GM23248 (cell line): ENCODE data around the gene SIGLEC15. TPM values are rescaled to one million over a fixed set of nuclear protein-coding genes. Genes with fewer than 3 reads are reported as not detected.

Experiments used
- DNase-seq: peaks from one replicate; pipeline ENCODE4 v3.0.0-alpha.2; 2015
- H2AFZ ChIP-seq: fragments of 200-600 bp; sonication (generic); 2 replicates; pipeline ENCODE4 v1.6.1; 2016; ENCODE audit warnings: antibody characterized with exemption
- H3F3A ChIP-seq: fragments of 200-600 bp; sonication (generic); 2 replicates; pipeline ENCODE4 v1.6.1; 2016; ENCODE audit warnings: mild to moderate bottlenecking, antibody characterized with exemption, mixed run types; ENCODE audit not compliant: insufficient read depth
- H3K27ac ChIP-seq: fragments of 200-600 bp; sonication (generic); 2 replicates; pipeline ENCODE4 v1.5.1; 2016; ENCODE audit warnings: mild to moderate bottlenecking
- H3K27me3 ChIP-seq: fragments of 200-600 bp; sonication (generic); replicated peaks from 2 replicates; pipeline ENCODE4 v1.6.1; 2016; ENCODE audit warnings: mild to moderate bottlenecking; ENCODE audit not compliant: insufficient read depth
- H3K36me3 ChIP-seq: fragments of 200-600 bp; sonication (generic); 2 replicates; pipeline ENCODE4 v1.6.1; 2016; ENCODE audit warnings: low read depth, mild to moderate bottlenecking
- H3K4me1 ChIP-seq: fragments of 200-600 bp; sonication (generic); 2 replicates; pipeline ENCODE4 v1.6.1; 2016; ENCODE audit warnings: mild to moderate bottlenecking; ENCODE audit not compliant: insufficient read depth
- H3K4me2 ChIP-seq: fragments of 200-600 bp; sonication (generic); one replicate; pipeline ENCODE4 v1.6.1; 2016; ENCODE audit warnings: mild to moderate bottlenecking; ENCODE audit not compliant: unreplicated experiment
- H3K4me3 ChIP-seq: fragments of 200-600 bp; sonication (generic); 2 replicates; pipeline ENCODE4 v1.5.1; 2016; ENCODE audit warnings: mild to moderate bottlenecking
- H3K79me2 ChIP-seq: fragments of 200-600 bp; sonication (generic); 2 replicates; pipeline ENCODE4 v1.6.1; 2016; ENCODE audit warnings: mild to moderate bottlenecking; ENCODE audit not compliant: insufficient read depth
- H3K9ac ChIP-seq: fragments of 200-600 bp; sonication (generic); 2 replicates; pipeline ENCODE4 v1.6.1; 2016; ENCODE audit warnings: mild to moderate bottlenecking
- H3K9me2 ChIP-seq: fragments of 200-600 bp; sonication (generic); 2 replicates; pipeline ENCODE4 v1.6.1; 2016; ENCODE audit warnings: mixed run types, mild to moderate bottlenecking, moderate library complexity; ENCODE audit not compliant: insufficient read depth
- H3K9me3 ChIP-seq: fragments of 200-600 bp; sonication (generic); one replicate; pipeline ENCODE4 v1.6.1; 2017; ENCODE audit warnings: low read depth
- H4K20me1 ChIP-seq: fragments of 200-600 bp; sonication (generic); 2 replicates; pipeline ENCODE4 v1.6.0; 2016; ENCODE audit not compliant: insufficient read depth
- EZH2 ChIP-seq: fragments of 200-600 bp; sonication (generic); IDR thresholded peaks from 2 replicates; pipeline ENCODE4 v1.6.1; 2018; ENCODE audit warnings: antibody characterized with exemption, mild to moderate bottlenecking; ENCODE audit not compliant: insufficient read depth, poor library complexity, severe bottlenecking
- EZH2phosphoT487 ChIP-seq: fragments of 200-600 bp; sonication (generic); IDR thresholded peaks from 2 replicates; pipeline ENCODE4 v1.6.1; 2018; ENCODE audit warnings: antibody characterized with exemption, moderate library complexity, mild to moderate bottlenecking, low read depth; ENCODE audit not compliant: insufficient read depth
- WGBS, 2 experiments: methylation state at CpG; one replicate each; pipeline ENCODE4 v1.1.6; 2015 to 2017; ENCODE audit warnings: low lambda C conversion rate in 2 of 2, low coverage in 1 of 2; ENCODE audit errors: missing lambda C conversion rate in 2 of 2; 5-methylcytosine and 5-hydroxymethylcytosine counted together
- in situ Hi-C: fragments of 300-500 bp; cut with MboI; formaldehyde crosslinking; loops from 2 replicates; pipeline ENCODE4 v1.15.0; 2020
- polyA plus RNA-seq: library from polyadenylated mRNA; unstranded; fragments of >200 nt; fragmentation: Nextera tagmentation; extraction: Ambion mirVana; gene quantifications from 2 replicates; pipeline ENCODE4 v1.2.1, GENCODE V29; 2016
- small RNA-seq: library from RNA; depleted of rRNA; stranded (forward); fragments of <200 nt; gene quantifications from one replicate; pipeline ENCODE3, GENCODE V24; 2014; ENCODE audit warnings: low read depth, low replicate concordance
- total RNA-seq: library from RNA; depleted of rRNA; stranded (reverse); fragments of >200 nt; shearing (Covaris generic); gene quantifications from 2 replicates; pipeline ENCODE4 v1.2.3, GENCODE V29; 2014; rRNA removed

The SIGLEC15 gene
- total and polyA plus RNA-seq, 2 experiments from 2014 or later, result 0.22 to 0.69 TPM

GRCh38 chr18:45890606-45891005 is 65.1 kb downstream of the SIGLEC15 start:
- no peaks in the 10 kb centered on the region for H3K9me3 ChIP-seq
- no peak overlapping the region for H3K4me2 ChIP-seq
- WGBS, 2 experiments, result 100% methylated on average over 1 of the region's 1 CpG
- no peak overlapping the region for H3K4me3 ChIP-seq
- no peak overlapping the region for H3K9ac ChIP-seq
- TF ChIP-seq EZH2, result no peak
- no peak for TF ChIP-seq EZH2phosphoT487
- peaks cover 7% of the 10 kb centered on the region; the same call in 1 of the 2 replicates for H3F3A ChIP-seq
- DNase-seq, result no peak
- in situ Hi-C loops, result no loop called here
- peaks cover 82% of the 10 kb centered on the region for H3K36me3 ChIP-seq
- H3K27me3 ChIP-seq, result no peaks in the 10 kb centered on the region
- no peak overlapping the region for H3K27ac ChIP-seq
- H4K20me1 ChIP-seq, result no peaks in the 10 kb centered on the region; the same call in 1 of the 2 replicates
- H3K9me2 ChIP-seq, result no peaks in the 10 kb centered on the region
- H3K4me1 ChIP-seq, result no peaks in the 10 kb centered on the region
- peaks cover 70% of the 10 kb centered on the region for H3K79me2 ChIP-seq
- no peak overlapping the region for H2AFZ ChIP-seq

DNA sequence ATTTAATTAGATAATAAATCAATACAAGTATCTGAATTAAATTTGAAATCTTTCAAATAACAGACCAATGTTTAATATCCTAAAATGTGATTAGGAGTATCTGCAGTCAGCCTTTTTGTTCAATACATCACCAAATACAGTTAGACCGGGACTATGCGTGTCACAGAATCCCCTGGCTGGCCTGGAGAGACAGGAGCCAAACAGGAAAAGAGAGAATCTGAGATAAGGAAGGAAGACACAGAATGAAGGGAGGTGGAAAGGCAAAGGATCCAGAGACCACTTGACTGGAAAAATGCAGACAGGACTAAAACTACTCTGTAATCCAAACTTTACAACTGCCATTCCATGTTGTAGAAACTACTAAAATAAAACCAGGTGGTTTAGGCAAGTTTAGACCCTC is 66.3 kb downstream of the SIGLEC15 start:
- 96 to 100% methylated on average over 2 of the region's 2 CpGs for WGBS, 2 experiments

More for the DNA sequence above, 66.3 kb downstream of the SIGLEC15 start:
- no peak overlapping the region for H3K4me2 ChIP-seq
- H2AFZ ChIP-seq, result no peak overlapping the region
- no peak overlapping the region for H3K27ac ChIP-seq
- H3F3A ChIP-seq, result peaks cover 16% of the 10 kb centered on the region; the same call in 1 of the 2 replicates
- H3K36me3 ChIP-seq, result peaks cover 78% of the 10 kb centered on the region
- no peaks in the 10 kb centered on the region; the same call in 1 of the 2 replicates for H4K20me1 ChIP-seq
- H3K27me3 ChIP-seq, result no peaks in the 10 kb centered on the region
- peaks cover 69% of the 10 kb centered on the region for H3K79me2 ChIP-seq
- no peaks in the 10 kb centered on the region for H3K4me1 ChIP-seq
- in situ Hi-C loops, result no loop called here
- no peaks in the 10 kb centered on the region for H3K9me3 ChIP-seq
- DNase-seq, result no peak
- no peak overlapping the region for H3K9ac ChIP-seq
- no peak overlapping the region for H3K4me3 ChIP-seq
- H3K9me2 ChIP-seq, result no peaks in the 10 kb centered on the region
- no peak for TF ChIP-seq EZH2phosphoT487
- no peak for TF ChIP-seq EZH2

Small RNA genes lying within 50 kb of the gene (small RNA-seq; reads per million reads assigned to genes)
- gene AC087685.1, result not detected

Other genes starting within 250 kb of the SIGLEC15 start
- gene SLC14A2, start 210.2 kb upstream of the SIGLEC15 start, total RNA-seq, result 0.13 and 0.43 TPM in 2 replicates
- gene SLC14A2, start 210.2 kb upstream of the SIGLEC15 start, polyA plus RNA-seq, result 0.18 TPM in 1 of 2 replicates, not detected in the other
- gene SLC14A1, start 101.5 kb upstream of the SIGLEC15 start, total RNA-seq, result 0.54 and 2.0 TPM in 2 replicates
- 0.29 and 0.53 TPM in 2 replicates for gene SLC14A1, start 101.5 kb upstream of the SIGLEC15 start, polyA plus RNA-seq
- 77.7 and 77.9 TPM in 2 replicates for gene EPG5, start 141.7 kb downstream of the SIGLEC15 start, total RNA-seq
- 22.0 and 22.6 TPM in 2 replicates for gene EPG5, start 141.7 kb downstream of the SIGLEC15 start, polyA plus RNA-seq
- 2.8 and 3.8 TPM in 2 replicates for gene PSTPIP2, start 246.6 kb downstream of the SIGLEC15 start, total RNA-seq
- 6.4 and 6.7 TPM in 2 replicates for gene PSTPIP2, start 246.6 kb downstream of the SIGLEC15 start, polyA plus RNA-seq